GM21619 (cell line): Measurements from ENCODE around the gene MDGA2.

ENCODE experiments used
- ATAC-seq: cut with Tn5 transposase; IDR thresholded peaks from one replicate; pipeline ENCODE4 v1.9.1; 2021; ENCODE audit not compliant: unreplicated experiment

Gene MDGA2

DNA sequence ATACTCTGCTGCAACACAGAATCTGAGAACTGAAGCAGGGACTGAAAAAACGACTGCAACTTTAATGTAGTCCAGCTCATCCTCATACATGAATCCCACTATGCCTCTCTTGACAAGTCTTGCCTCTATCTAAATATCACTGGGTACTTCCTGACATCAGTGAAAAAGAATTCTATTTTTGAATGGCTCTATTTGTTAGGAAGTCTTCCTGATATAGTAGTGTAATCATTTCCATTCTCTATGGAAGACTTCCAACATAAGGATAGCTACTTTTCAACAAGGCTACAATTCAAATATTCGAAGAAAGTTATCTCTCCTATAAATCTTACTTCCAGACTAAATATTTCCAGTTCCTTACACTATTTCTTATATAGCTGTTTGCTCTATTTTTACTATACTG, 167.5 kb downstream of the MDGA2 start:
- no peak for ATAC-seq

DNA sequence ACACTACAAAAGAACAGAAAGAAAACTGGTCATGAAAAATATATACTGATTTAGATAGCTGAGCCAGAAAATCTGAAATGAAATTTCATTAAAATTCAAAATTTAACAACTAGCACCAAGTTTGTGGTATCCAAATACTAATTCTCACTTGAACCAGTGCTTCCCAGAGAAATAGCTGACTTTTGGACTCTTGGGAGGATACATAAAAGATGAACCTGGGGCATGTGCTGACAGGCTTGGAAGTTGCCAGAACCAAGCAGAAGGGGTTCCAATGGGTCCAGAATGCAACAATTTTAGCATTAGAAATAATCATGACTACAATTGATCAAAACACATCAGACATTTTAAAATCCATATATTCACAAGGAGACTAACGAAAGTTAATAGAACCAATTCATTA, 175.0 kb downstream of the MDGA2 start:
- ATAC-seq, result no peak

DNA sequence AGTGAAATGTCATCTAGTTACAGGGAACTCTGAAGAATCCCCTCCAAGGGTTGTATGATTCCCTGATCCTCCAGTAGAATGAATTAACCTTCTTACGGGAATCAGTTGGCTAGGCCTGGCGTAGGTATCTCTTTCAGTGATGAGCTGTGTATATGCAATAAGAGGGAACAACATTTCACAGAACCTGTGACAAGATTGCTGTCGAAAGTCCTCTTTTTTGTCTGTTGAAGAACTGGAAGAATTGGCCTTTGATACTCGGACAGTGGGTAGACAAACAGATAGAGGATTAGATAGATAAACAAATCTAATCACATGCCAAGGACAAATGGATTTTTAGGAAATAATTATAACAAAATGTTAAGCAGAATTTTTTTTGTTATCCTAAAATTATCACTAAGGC, 184.6 kb downstream of the MDGA2 start:
- no peak for ATAC-seq

DNA sequence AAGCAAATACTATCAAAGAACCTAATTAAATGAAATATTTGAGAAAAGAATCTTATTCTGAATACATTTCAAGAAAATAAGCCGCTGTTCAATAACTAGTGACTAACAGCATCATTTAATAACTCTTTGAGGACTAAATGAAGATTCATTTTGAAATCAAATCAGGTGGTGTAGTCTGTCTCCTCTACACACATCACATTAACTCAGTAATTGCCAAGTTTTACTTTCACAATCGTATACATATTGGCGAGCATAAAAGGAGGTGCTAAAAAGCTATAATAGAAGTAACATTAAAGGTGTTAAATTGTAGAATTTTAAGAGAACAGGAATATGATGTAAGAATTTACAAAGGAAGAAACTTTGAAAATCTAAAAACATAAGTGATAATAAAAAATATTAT, 185.1 kb downstream of the MDGA2 start:
- ATAC-seq, result no peak

DNA sequence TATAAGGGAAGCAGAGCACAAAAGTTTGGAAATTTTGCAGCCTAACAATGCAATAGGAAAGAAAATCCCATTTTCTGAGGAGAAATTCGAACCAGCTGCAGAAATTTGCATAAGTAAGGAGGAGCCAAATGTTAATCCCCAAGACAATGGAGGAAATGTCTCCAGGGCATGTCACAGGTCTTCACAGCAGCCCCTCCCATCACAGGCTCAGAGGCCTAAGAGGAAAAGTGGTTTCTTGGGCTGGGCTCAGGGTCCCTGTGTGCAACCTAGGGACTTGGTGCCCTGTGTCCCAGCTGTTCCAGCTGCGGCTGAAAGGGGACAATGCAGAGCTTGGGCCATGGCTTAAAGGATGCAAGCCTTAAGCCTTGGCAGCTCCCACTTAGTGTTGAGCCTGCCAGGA, 190.0 kb downstream of the MDGA2 start:
- ATAC-seq, result no peak

DNA sequence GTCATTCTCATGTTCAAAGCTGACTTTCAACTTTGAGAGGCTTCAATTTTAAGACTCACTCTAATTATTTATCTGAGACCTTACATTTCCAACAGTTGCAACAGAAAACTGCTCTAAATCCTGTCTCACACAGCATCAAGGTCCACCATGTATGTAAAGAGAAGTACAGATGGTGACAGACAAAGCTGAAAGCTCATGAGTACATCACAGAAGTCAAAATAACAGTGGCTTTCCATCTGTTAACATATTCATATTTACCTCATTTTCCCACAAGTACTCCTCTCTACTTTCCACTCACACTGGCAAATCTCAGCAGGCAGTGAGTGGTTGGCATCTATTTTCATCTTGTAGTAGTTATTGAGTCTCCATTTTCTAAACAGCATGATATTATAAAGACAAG, 192.0 kb downstream of the MDGA2 start:
- no peak for ATAC-seq

DNA sequence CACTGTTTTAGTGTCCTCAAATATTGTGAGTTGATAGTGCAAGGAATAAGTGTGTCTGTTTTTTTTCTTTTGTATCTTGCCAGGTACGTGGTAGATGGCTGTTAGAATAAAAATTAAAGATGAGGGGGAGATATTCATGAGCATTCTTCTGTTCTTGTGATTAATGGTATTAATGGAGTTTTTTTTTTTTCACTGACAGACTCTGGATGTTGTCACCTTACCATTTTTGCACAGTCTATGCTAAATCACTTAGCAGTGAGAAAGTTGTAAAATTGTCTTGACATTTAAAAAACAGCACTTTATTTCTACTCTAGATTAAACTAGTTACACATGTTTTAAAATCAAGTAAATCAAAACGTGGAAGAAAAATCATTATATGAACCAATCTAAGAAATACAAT, 204.3 kb downstream of the MDGA2 start:
- ATAC-seq, result no peak

DNA sequence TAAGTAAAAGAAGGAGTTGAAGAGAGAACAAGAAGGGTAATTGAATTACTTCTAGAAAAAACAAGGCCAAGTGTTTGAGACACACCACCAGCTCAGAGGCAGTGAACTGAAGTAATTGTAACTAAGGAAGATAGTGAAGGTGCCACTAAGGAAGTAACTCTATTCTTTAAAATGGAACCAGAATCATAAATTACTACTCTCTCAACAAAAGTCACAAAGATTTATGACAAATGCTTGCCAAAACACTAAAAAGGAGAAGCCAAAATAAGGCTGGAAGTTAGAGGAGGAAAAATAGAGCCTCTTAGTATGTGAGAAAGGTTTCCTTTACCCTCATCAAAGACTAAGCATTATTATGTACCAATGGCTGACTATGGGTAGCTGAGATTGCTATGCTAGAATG, 208.5 kb downstream of the MDGA2 start:
- no peak for ATAC-seq

DNA sequence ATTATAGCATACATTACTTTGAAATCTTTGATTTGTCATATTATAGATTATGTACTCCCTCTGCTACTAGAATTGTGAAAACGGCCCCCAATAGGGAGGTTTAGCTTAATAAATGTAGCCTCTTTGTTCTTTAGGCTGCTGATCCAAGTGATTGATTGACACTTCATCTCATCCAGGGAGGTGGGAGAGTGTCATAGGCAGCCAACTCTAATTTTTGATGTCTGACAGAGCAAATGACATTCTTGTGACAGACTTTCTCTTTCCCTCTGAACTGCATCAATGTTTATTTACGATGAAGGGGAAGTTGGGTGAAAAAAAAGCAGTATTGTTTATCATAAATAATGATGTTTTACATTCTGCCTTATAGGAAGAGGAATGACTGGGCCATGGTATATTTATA, 221.4 kb downstream of the MDGA2 start:
- ATAC-seq, result no peak

DNA sequence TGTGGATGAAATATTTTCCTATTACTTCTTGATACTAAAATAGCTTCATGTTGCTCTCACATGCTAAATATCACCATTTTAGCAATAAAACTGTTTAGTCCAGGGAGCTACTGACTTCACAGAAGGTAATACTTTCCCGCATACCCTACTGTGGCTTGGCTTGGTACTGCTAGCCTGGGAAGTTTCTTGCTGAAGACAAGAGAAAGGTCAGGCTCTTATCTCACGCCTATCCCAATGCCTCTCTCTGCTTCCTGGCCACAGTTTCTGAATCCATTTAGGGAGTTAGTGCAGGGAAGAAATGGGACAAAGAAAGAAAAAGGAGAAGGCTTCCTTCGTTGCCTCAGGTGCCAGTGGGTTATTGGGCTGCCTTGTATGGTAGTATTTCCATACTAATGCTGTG, 228.3 kb downstream of the MDGA2 start:
- ATAC-seq, result no peak

DNA sequence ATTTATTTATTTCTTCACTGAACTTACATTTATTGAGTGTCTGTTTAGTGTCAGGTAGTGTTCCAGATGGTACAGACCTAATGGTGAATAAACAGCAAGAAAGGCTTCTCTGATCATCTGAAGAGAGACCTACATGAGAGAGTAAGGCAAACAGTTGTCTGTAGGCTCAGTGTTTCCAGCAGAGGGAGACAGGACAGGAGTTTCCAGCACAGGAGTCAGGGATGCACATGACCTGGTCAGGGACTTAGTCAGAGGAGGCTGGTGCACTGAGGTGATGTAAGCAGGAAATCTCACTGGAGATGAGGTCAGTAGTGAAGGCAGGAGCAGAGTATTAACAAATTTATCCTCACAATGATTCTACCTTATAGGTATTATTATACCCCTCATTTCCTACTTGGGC, 233.2 kb downstream of the MDGA2 start:
- no peak for ATAC-seq

DNA sequence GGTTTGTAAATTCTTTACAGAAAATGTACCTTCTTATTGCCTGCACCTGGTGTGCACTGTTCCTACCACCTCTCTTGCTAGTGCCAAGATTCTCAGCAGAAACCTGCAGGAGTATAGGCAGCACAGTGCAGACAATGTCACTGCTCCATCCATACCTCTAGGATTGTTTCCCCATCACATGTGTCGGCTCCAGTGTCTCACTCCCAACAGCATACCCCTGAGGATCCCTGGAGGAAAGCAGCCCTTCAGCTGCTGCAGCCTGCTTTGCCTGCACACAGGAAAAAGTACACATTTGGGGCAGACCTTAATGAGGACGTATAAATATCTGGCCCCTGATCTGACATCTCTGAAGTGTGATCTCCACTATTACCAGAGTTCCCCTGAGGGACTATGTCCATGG, 235.5 kb downstream of the MDGA2 start:
- no peak for ATAC-seq

DNA sequence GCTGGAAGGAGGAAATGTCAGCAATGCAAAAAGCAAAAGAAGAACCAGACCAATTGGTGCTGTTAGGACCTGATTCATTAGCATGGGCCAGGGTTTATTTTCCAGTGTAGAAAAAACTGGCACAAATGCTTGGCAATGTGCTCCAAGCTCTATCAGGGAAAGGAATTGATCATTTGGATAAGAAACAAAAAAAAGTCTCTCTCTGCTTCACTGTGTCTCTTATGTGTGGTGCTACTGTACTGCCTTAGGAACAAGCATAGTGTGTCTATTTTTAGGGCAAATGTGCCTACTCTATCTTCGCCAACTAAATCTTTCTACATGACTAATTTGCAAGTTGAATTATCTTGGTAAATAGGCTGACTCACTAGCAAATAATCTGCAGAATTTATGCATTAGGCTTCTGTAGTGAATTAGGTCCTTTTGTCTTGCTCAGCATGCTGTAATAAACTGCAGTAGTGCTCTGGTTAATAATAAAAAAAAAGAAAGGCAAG, 236.7 kb downstream of the MDGA2 start:
- ATAC-seq, result no peak

DNA sequence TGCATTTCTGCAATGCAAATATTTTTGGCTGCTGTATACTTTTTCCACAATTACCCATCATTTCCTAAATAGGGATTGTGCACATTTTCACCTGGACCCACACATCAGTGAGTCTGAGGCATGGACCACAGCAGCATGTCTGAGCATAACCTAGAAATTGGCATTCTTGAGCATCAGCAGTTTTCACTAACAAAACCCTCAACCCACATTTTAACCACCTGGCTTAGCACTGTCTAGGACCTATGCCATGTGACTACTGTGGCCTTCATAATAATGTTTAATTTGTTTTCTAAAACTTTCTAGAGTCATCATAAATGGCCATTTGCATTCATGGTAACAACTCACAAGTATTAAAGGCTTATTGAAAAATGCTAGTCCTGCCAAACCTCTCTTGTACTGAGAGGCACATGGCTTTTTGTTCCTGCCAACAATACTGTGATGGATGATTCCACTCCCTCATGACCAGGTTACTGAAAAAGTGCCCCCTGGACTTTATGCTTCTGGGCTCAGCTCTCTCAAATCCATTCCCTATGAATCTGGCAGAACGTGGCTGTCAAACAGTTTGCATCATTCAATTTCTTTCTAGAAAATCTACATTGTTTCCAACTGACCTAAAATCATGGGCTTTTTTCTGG, 240.0 kb downstream of the MDGA2 start:
- no peak for ATAC-seq

DNA sequence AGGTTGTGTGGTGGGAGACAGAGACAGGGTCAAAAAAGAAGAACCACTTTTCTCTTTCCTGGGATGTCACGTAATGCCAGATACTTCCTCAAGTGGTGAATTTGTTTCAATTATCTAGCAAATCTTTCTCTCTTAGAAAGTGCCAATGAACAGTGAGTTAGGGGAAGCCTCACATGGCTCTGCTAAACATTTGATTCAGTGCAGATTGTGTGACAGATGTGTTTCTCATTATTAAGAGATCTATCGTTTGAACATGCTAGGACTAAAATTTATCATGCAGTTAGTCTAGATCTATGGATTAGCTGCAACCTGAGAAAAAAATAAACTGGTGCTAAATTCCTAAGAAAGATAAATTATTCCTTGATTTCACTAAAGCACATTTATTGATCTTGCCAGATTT, 247.8 kb downstream of the MDGA2 start:
- no peak for ATAC-seq

DNA sequence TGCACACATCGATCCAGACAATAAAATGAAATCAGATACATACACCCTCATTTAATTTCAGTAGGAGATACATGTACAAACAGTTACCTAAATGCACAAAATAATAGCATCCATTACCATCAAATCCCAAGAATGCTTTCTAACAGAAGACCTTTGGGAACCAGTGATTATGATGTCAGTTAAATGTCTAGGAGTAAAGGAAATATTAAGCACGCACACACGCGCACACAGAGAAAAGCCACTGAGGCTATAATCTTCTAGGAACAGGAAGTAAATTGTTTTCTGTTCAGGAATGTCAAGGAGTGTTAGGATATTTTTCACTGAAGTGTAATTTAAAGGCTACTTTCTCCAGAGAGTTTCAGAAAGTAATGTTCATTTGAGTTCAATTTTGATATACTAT, 250.1 kb downstream of the MDGA2 start:
- no peak for ATAC-seq

DNA sequence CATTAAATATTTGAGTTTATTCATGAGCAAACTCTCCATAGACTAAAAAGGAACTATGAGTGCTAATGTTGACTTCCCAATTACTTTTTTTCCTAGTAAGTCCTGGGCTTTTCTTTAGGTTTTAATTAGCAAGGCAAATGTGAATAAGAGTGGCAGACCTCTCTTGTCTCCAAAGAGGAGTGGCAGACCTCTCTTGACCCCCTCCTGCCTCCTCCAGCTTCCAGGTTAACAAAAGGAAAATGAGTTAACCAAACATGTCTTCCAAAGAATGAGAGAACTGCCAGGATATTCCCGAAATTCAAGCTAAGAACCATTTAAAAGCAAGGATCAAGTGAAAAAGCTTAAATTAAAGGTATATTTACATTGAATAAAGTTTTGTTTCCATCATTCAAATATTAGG, 253.2 kb downstream of the MDGA2 start:
- no peak for ATAC-seq

DNA sequence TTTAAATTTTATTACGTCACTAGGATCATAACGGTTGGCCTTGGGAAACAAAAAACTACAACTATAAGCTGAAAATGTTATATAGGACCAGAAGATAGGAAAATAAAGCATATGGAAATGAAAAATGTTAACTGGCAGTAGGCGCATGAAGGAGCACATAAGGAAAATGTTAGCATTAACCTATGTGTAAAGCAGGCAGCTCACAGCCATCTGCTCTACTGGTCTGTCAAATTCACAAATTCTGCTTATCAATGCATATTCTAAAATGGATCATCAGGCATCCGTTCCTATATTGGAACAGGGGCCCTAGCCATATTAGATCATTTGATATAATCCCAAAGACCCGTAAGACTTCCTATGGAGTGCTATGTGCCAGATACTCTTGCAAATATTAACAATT, 263.9 kb downstream of the MDGA2 start:
- ATAC-seq, result no peak

DNA sequence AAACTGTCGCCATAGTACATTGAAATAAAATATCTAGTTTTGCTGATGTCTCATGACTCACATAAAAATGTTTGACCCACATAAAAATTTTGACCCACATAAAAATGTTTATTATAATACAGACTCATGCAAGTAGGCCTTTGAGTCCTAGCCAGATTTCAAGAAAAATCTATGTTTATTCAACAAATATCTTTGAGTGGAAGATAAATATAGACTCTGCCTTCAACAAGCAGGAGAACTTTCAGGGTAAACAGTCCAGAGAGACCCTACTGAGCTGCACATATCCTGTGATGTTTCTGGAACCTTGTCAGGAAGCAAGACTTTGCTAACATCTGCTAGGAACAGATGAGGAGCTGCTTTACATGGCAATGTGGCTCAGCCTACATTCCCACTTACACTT, 283.1 kb downstream of the MDGA2 start:
- ATAC-seq, result no peak

DNA sequence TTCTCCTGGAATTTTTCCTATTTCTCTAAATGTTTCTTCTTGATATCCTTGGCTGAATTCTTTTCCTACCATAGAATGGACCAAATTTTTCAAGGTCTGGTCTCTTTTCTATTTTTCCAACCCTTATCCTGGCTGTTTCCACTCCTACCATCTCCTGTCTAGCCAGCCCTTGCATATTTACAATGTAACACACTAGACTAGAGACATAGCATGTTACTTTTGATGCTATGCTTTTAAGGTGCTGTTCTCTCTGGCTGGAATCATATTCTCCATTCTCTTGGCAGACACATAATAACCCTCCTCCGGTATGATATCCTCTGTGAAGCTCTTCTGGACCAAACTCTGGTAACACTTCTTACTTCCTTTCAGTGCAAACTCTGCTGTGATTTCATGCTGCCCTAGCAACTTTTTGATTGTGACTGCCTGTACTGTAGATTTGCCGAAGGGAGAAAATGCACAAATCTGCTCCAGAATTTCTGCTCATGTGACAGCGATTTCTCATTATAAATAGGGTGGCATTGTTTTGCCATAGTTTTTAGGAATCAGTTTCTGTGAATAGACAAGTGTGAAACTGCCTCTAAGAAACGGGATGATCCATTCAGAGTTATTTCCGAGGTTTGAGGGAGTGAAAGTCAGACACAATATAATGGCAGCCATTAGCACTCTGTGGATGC, 284.4 kb downstream of the MDGA2 start:
- no peak for ATAC-seq

DNA sequence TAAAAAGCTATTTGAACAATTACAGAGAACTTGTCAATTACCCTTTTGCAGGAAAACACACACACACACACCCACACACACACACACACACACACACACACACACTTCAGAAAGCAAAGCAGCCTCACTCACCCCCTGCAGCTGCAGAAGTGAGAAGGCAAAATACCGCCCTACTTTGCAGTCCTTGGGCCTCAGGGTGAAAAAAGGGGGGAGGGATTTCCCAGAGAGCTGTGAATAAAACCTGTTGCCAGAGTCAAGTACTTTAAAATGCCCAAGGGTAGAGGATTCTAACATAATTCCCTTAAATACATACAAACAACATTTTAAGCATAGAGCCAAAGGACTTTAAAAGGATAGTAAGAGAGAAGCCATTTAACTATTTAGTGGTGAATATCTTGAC, 285.9 kb downstream of the MDGA2 start:
- no peak for ATAC-seq

DNA sequence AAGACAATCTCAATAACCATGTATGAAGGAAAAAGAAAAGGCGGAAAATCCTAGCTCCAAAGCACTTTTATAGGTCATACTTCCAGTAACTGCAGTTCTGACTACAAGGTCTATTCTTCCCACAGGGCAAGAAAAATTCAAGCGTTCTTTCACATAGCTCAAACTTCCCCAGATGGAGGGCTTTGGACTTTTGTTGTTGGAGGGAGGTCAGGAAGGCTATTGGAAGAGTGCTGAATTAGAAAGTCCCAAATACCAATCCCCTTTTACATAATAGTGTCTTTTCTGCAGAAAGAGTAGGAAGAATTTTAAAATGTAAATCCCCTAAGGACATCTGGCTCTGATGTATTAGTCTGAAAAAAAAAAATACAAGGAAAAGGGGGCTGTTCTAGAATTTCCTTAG, 309.4 kb downstream of the MDGA2 start:
- ATAC-seq, result no peak

DNA sequence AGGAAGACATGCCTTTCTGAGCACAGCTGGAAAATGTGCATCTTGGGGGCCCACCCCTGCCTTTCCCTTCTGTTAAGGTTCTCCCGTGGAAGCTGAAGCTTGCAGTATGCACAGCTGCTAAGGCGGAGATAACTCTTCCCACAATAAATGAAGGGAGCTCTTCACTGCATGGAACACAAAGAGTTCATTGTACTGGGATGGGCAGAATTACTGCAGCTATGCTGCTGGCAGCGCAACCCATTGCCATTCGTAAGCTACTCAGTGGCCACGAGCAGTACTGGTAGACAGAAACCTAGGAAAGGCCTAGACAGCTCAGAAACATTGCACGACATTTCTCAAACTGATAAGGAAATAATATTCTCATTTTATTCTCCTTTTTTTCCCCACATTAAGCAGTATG, 310.2 kb downstream of the MDGA2 start:
- no peak for ATAC-seq
